H1 (cell line): ENCODE results near the gene NEDD1. TPM values are rescaled to one million over a fixed set of nuclear protein-coding genes. Genes with fewer than 3 reads are reported as not detected.

Experiments
- CTCF ChIA-PET: fragments of 300-600 bp; sonication (Branson Sonifier 250); formaldehyde crosslinking; loops from one replicate; lab custom pipeline; 2021; ENCODE audit not compliant: partially characterized antibody; lab: Charles Lee
- POLR2A ChIA-PET: fragments of 300-600 bp; sonication (Branson Sonifier 250); formaldehyde crosslinking; loops from one replicate; lab custom pipeline; 2021; ENCODE audit warnings: inconsistent platforms; ENCODE audit not compliant: partially characterized antibody; lab: Charles Lee
- DNase-seq, 2 experiments: peaks; one replicate each; pipeline versions ENCODE4 v3.0.0 to v3.0.0-alpha.2; 2010 to 2022; ENCODE audit warnings: low spot score in 2 of 2, low read depth in 1 of 2, mixed read lengths in 1 of 2
- FAIRE-seq: peaks from 2 replicates; lab custom pipeline; 2011; peaks lifted over from hg19 to GRCh38; lab: Jason Lieb, UNC
- H2AFZ ChIP-seq: 2 replicates; pipeline ENCODE4 v1.8.1; 2012; ENCODE audit warnings: low read length, inconsistent platforms
- H2AK5ac ChIP-seq: 2 replicates; pipeline ENCODE4 v1.6.1; 2013; ENCODE audit warnings: low read depth, low read length
- H2BK120ac ChIP-seq: replicated peaks from 2 replicates; pipeline ENCODE3; 2013; ENCODE audit warnings: low read depth, low read length, inconsistent platforms
- H2BK12ac ChIP-seq: 2 replicates; pipeline ENCODE4 v1.6.1; 2013; ENCODE audit warnings: low read depth, low read length
- H2BK15ac ChIP-seq: 2 replicates; pipeline ENCODE4 v1.6.1; 2013; ENCODE audit warnings: low read length
- H2BK20ac ChIP-seq: 2 replicates; pipeline ENCODE4 v1.6.1; 2013; ENCODE audit warnings: low read length
- H2BK5ac ChIP-seq: 2 replicates; pipeline ENCODE4 v1.6.1; 2013; ENCODE audit warnings: low read depth, low read length
- H3K14ac ChIP-seq: 2 replicates; pipeline ENCODE4 v1.6.1; 2013; ENCODE audit warnings: inconsistent platforms; ENCODE audit not compliant: insufficient read length
- H3K18ac ChIP-seq: 2 replicates; pipeline ENCODE4 v1.6.1; 2013; ENCODE audit warnings: low read length; ENCODE audit errors: extremely low read depth
- H3K23ac ChIP-seq: 2 replicates; pipeline ENCODE4 v1.6.1; 2013; ENCODE audit warnings: inconsistent platforms; ENCODE audit not compliant: insufficient read length
- H3K23me2 ChIP-seq: 2 replicates; pipeline ENCODE4 v1.6.1; 2013; ENCODE audit warnings: low read depth, low read length
- H3K27ac ChIP-seq: 2 replicates; pipeline ENCODE4 v1.6.1; 2011; ENCODE audit warnings: low read depth, low read length, inconsistent platforms
- H3K27me3 ChIP-seq, 4 experiments: replicated peaks in 1 of 4; 1 replicate in 1 of 4; 2 replicates in 3 of 4; pipeline versions ENCODE4 v1.6.1 to v1.8.1; 2011 to 2013; ENCODE audit warnings: low read length in 3 of 4, mild to moderate bottlenecking in 3 of 4, inconsistent platforms in 2 of 4, mixed read lengths in 2 of 4, moderate library complexity in 1 of 4; ENCODE audit not compliant: control insufficient read depth in 3 of 4, insufficient read depth in 3 of 4; ENCODE audit errors: extremely low read depth in 1 of 4
- H3K36me3 ChIP-seq, 4 experiments: 2 replicates each; pipeline versions ENCODE4 v1.6.1 to v1.8.1; 2011 to 2013; ENCODE audit warnings: mild to moderate bottlenecking in 4 of 4, low read length in 3 of 4, moderate library complexity in 2 of 4, control low read depth in 1 of 4, inconsistent platforms in 1 of 4; ENCODE audit not compliant: insufficient read depth in 4 of 4, control insufficient read depth in 2 of 4
- H3K4ac ChIP-seq: replicated peaks from 2 replicates; pipeline ENCODE3; 2013; ENCODE audit warnings: low read length, low read depth, mixed read lengths, inconsistent platforms; ENCODE audit not compliant: insufficient read length
- H3K4me1 ChIP-seq, 4 experiments: replicated peaks in 1 of 4; 1 replicate in 1 of 4; 2 replicates in 3 of 4; pipeline versions ENCODE4 v1.6.1 to v1.8.1; 2011 to 2013; ENCODE audit warnings: low read length in 3 of 4, inconsistent platforms in 2 of 4, mixed read lengths in 1 of 4; ENCODE audit not compliant: insufficient read depth in 4 of 4, control insufficient read depth in 3 of 4
- H3K4me2 ChIP-seq, 2 experiments: 2 replicates each; pipeline versions ENCODE4 v1.6.1 to v1.8.1; 2011 to 2013; ENCODE audit warnings: low read depth in 2 of 2, low read length in 2 of 2, control low read depth in 1 of 2, inconsistent platforms in 1 of 2, mild to moderate bottlenecking in 1 of 2; ENCODE audit not compliant: insufficient read depth in 1 of 2
- H3K4me3 ChIP-seq, 4 experiments: fragments of 200-600, 300-600 bp in 1 of 4; sonication (generic), shearing (Covaris generic), sonication (Bioruptor Twin) in 1 of 4; 2 replicates each; pipeline versions ENCODE4 v1.5.1 to v1.8.1; 2011 to 2016; ENCODE audit warnings: low read length in 4 of 4, low read depth in 3 of 4, control low read depth in 2 of 4, inconsistent platforms in 2 of 4, mild to moderate bottlenecking in 2 of 4, mixed read lengths in 1 of 4, moderate library complexity in 1 of 4; ENCODE audit not compliant: insufficient read depth in 2 of 4; ENCODE audit errors: extremely low read depth in 1 of 4
- H3K56ac ChIP-seq: replicated peaks from 2 replicates; pipeline ENCODE3; 2013; ENCODE audit warnings: low read depth, mild to moderate bottlenecking, mixed read lengths, low read length, inconsistent platforms; ENCODE audit not compliant: insufficient read length
- H3K79me1 ChIP-seq: 2 replicates; pipeline ENCODE4 v1.6.1; 2013; ENCODE audit warnings: low read depth, low read length, control low read depth
- H3K79me2 ChIP-seq, 2 experiments: 2 replicates each; pipeline versions ENCODE4 v1.6.1 to v1.8.1; 2012 to 2013; ENCODE audit warnings: low read length in 2 of 2, mild to moderate bottlenecking in 2 of 2, inconsistent platforms in 1 of 2; ENCODE audit not compliant: insufficient read depth in 2 of 2, control insufficient read depth in 1 of 2
- H3K9ac ChIP-seq, 4 experiments: replicated peaks in 1 of 4; 1 replicate in 1 of 4; 2 replicates in 3 of 4; pipeline versions ENCODE4 v1.6.1 to v1.8.1; 2011 to 2013; ENCODE audit warnings: low read depth in 3 of 4, low read length in 3 of 4, control low read depth in 2 of 4, mild to moderate bottlenecking in 2 of 4, moderate library complexity in 2 of 4, inconsistent platforms in 1 of 4; ENCODE audit errors: extremely low read depth in 1 of 4
- H3K9me3 ChIP-seq, 2 experiments: 2 replicates each; pipeline versions ENCODE4 v1.6.1 to v1.8.1; 2012 to 2013; ENCODE audit warnings: mild to moderate bottlenecking in 2 of 2, moderate library complexity in 2 of 2, control low read depth in 1 of 2, inconsistent platforms in 1 of 2, low read depth in 1 of 2, low read length in 1 of 2, mixed read lengths in 1 of 2; ENCODE audit not compliant: insufficient read depth in 2 of 2
- H4K20me1 ChIP-seq, 2 experiments: replicated peaks in 1 of 2; 2 replicates each; pipeline versions ENCODE3 to v1.8.1; 2011 to 2013; ENCODE audit warnings: inconsistent platforms in 2 of 2, low read length in 2 of 2, mild to moderate bottlenecking in 1 of 2; ENCODE audit not compliant: insufficient read depth in 2 of 2, control insufficient read depth in 1 of 2
- H4K5ac ChIP-seq: 2 replicates; pipeline ENCODE4 v1.6.1; 2013; ENCODE audit warnings: low read length, low read depth, mixed read lengths, inconsistent platforms; ENCODE audit not compliant: insufficient read length
- H4K8ac ChIP-seq: 2 replicates; pipeline ENCODE4 v1.8.0; 2013; ENCODE audit warnings: mild to moderate bottlenecking, moderate library complexity, low read length, inconsistent platforms; ENCODE audit not compliant: insufficient read depth; ENCODE audit errors: extremely low read depth
- H4K91ac ChIP-seq: replicated peaks from 2 replicates; pipeline ENCODE3; 2013; ENCODE audit warnings: low read length, mixed read lengths, inconsistent platforms; ENCODE audit not compliant: insufficient read length
- CEBPB ChIP-seq: IDR thresholded peaks from 2 replicates; pipeline ENCODE4 v1.6.1; 2012; ENCODE audit warnings: low read depth, low read length
- SRF ChIP-seq: IDR thresholded peaks from 2 replicates; pipeline ENCODE4 v1.6.1; 2011; ENCODE audit warnings: mild to moderate bottlenecking, low read depth, low read length, moderate library complexity
- polyA plus RNA-seq, 7 experiments: library from polyadenylated mRNA; depleted of rRNA in 3 of 7; stranded (reverse) in 5 of 7; unstranded in 2 of 7; fragments of >200 nt in 5 of 7; fragments of 200-250 nt in 2 of 7; gene quantifications; 1 replicate in 5 of 7; 2 replicates in 1 of 7; 4 replicates in 1 of 7; pipeline versions ENCODE4 v1.2.1 to v1.2.3, GENCODE V29; 2011 to 2013; ENCODE audit warnings: missing spikeins in 2 of 7, mixed read lengths in 2 of 7
- total RNA-seq: library from RNA; stranded (reverse); fragmentation: NEBNext Ultra II Directional; extraction: Animal tissue kit (Norgen Biotek cat#: 25700); gene quantifications from 2 replicates; pipeline ENCODE4 v1.2.1, GENCODE V29; 2021

The NEDD1 gene
- total and polyA plus RNA-seq, 2 of the 8 experiments (the other 6 are each of a cell fraction or from before 2014, with no cell fraction given): 9.0 to 26.6 TPM

GRCh38 chr12:96872961-96873360, 34.1 kb upstream of the NEDD1 start:
- H3K27ac ChIP-seq: no peak overlapping the region
- no peak overlapping the region for H3K18ac ChIP-seq
- ChIA-PET POLR2A (no interaction called here), CTCF (interaction anchor here (0.7 to 1.4 kb wide), 2 partner anchors 11 to 26 kb away, joined by 3 read pairs; no protein-coding TSS in a partner anchor)
- no peaks in the 10 kb centered on the region for H3K27me3 ChIP-seq
- H2AFZ ChIP-seq: no peak overlapping the region
- TF ChIP-seq CEBPB (no peak), SRF (no peak)
- FAIRE-seq (no peak), DNase-seq (no peak)
- H2BK120ac ChIP-seq: no peak overlapping the region
- H4K8ac ChIP-seq: no peak overlapping the region
- H2BK20ac ChIP-seq: no peak overlapping the region
- no peak overlapping the region for H3K4me3 ChIP-seq
- no peaks in the 10 kb centered on the region for H3K79me2 ChIP-seq
- H3K9ac ChIP-seq: no peak overlapping the region
- H3K4ac ChIP-seq: no peak overlapping the region
- H3K56ac ChIP-seq: no peak overlapping the region
- H3K4me2 ChIP-seq: no peak overlapping the region
- no peak overlapping the region for H4K91ac ChIP-seq
- H4K5ac ChIP-seq: no peak overlapping the region
- H2BK15ac ChIP-seq: no peak overlapping the region
- no peaks in the 10 kb centered on the region for H4K20me1 ChIP-seq
- no peak overlapping the region for H2AK5ac ChIP-seq
- H2BK5ac ChIP-seq: no peak overlapping the region
- H3K79me1 ChIP-seq: no peaks in the 10 kb centered on the region
- no peak overlapping the region for H3K23ac ChIP-seq
- no peak overlapping the region for H3K14ac ChIP-seq
- H3K36me3 ChIP-seq: no peaks in the 10 kb centered on the region
- no peaks in the 10 kb centered on the region for H3K9me3 ChIP-seq
- H3K23me2 ChIP-seq: no peaks in the 10 kb centered on the region
- no peaks in the 10 kb centered on the region for H3K4me1 ChIP-seq
- H2BK12ac ChIP-seq: no peak overlapping the region
